OCI-LY1 (cell line): ENCODE data around the gene SDK1.

Source experiments
- H2AFZ ChIP-seq: fragments of 200-600 bp; sonication (generic), shearing (Covaris generic); 2 replicates; pipeline ENCODE4 v1.6.0; 2014; ENCODE audit warnings: antibody characterized with exemption, mild to moderate bottlenecking, low read length
- H3F3A ChIP-seq: fragments of 200-600 bp; sonication (generic), shearing (Covaris generic); 2 replicates; pipeline ENCODE4 v1.6.0; 2014; ENCODE audit warnings: mild to moderate bottlenecking, antibody characterized with exemption, low read length, moderate library complexity; ENCODE audit not compliant: insufficient read depth
- H3K27ac ChIP-seq: fragments of 200-600 bp; sonication (generic); 2 replicates; pipeline ENCODE4 v1.5.1; 2014; ENCODE audit warnings: low read length, mixed run types, mild to moderate bottlenecking, low read depth; ENCODE audit not compliant: poor library complexity, severe bottlenecking
- H3K27me3 ChIP-seq: fragments of 200-600 bp; sonication (generic); 2 replicates; pipeline ENCODE4 v1.6.0; 2014; ENCODE audit warnings: antibody characterized with exemption, mild to moderate bottlenecking, low read length, moderate library complexity; ENCODE audit not compliant: insufficient read depth
- H3K36me3 ChIP-seq: fragments of 200-600 bp; sonication (generic); 2 replicates; pipeline ENCODE4 v1.6.1; 2014; ENCODE audit warnings: mild to moderate bottlenecking, antibody characterized with exemption, low read length, moderate library complexity, mixed read lengths; ENCODE audit not compliant: insufficient read depth
- H3K4me1 ChIP-seq: fragments of 200-600 bp; sonication (generic); 2 replicates; pipeline ENCODE4 v1.5.1; 2014; ENCODE audit warnings: mild to moderate bottlenecking, low read length, moderate library complexity; ENCODE audit not compliant: insufficient read depth, severe bottlenecking
- H3K4me2 ChIP-seq: fragments of 200-600 bp; sonication (generic), shearing (Covaris generic); 2 replicates; pipeline ENCODE4 v1.6.1; 2014; ENCODE audit warnings: low read length
- H3K4me3 ChIP-seq: fragments of 200-600 bp; sonication (generic); 2 replicates; pipeline ENCODE4 v1.5.1; 2014; ENCODE audit warnings: low read length, low read depth, mild to moderate bottlenecking, mixed read lengths; ENCODE audit not compliant: poor library complexity, severe bottlenecking
- H3K79me2 ChIP-seq: fragments of 200-600 bp; shearing (Covaris generic); 2 replicates; pipeline ENCODE4 v1.6.1; 2016; ENCODE audit warnings: mixed run types, low read length, mixed read lengths; ENCODE audit not compliant: insufficient read depth
- H3K9ac ChIP-seq: fragments of 200-600 bp; sonication (generic), shearing (Covaris generic); 2 replicates; pipeline ENCODE4 v1.6.1; 2014; ENCODE audit warnings: mild to moderate bottlenecking, low read length, mixed read lengths
- H3K9me2 ChIP-seq: fragments of 200-600 bp; sonication (generic), shearing (Covaris generic); 2 replicates; pipeline ENCODE4 v1.6.1; 2014; ENCODE audit warnings: low read depth, mild to moderate bottlenecking, low read length, mixed read lengths
- H3K9me3 ChIP-seq: fragments of 200-600 bp; shearing (Covaris generic); 2 replicates; pipeline ENCODE4 v1.6.1; 2014; ENCODE audit warnings: low read length, mixed read lengths
- H4K20me1 ChIP-seq: fragments of 200-600 bp; sonication (generic), shearing (Covaris generic); 2 replicates; pipeline ENCODE4 v1.6.0; 2016; ENCODE audit warnings: mild to moderate bottlenecking, low read length; ENCODE audit not compliant: insufficient read depth
- CTCF ChIP-seq: fragments of 200-600 bp; sonication (generic), shearing (Covaris generic); IDR thresholded peaks from 2 replicates; pipeline ENCODE4 v1.5.1; 2017; ENCODE audit warnings: mild to moderate bottlenecking, antibody characterized with exemption, low read length, moderate library complexity, mixed read lengths
- EZH2 ChIP-seq: fragments of 200-600 bp; sonication (generic), shearing (Covaris generic); IDR thresholded peaks from 2 replicates; pipeline ENCODE4 v1.8.0; 2017; ENCODE audit warnings: borderline replicate concordance, mixed run types, mild to moderate bottlenecking, antibody characterized with exemption, low read length, moderate library complexity, mixed read lengths

The SDK1 gene

GRCh38 chr7:3569643-3570042 is 268.6 kb downstream of the SDK1 start:
- H3K9ac ChIP-seq, result no peak overlapping the region
- no peak overlapping the region for H3K4me3 ChIP-seq
- no peak for TF ChIP-seq CTCF
- no peak for TF ChIP-seq EZH2
- peaks cover 4% of the 10 kb centered on the region; the same call in 1 of the 2 replicates for H3K9me3 ChIP-seq
- no peak overlapping the region for H3K27ac ChIP-seq
- no peaks in the 10 kb centered on the region for H3K27me3 ChIP-seq
- no peak overlapping the region for H3K4me2 ChIP-seq
- H3K4me1 ChIP-seq, result no peaks in the 10 kb centered on the region
- H3K36me3 ChIP-seq, result peaks cover 7% of the 10 kb centered on the region; the same call in 1 of the 2 replicates
- H3K9me2 ChIP-seq, result no peaks in the 10 kb centered on the region
- no peak overlapping the region for H2AFZ ChIP-seq
- H3F3A ChIP-seq, result no peaks in the 10 kb centered on the region
- no peaks in the 10 kb centered on the region for H3K79me2 ChIP-seq
- H4K20me1 ChIP-seq, result no peaks in the 10 kb centered on the region

GRCh38 chr7:3573151-3573550 is 272.1 kb downstream of the SDK1 start:
- Histone ChIP-seq H3K27me3 (no peaks in the 10 kb centered on the region), H3F3A (no peaks in the 10 kb centered on the region), H3K4me1 (no peaks in the 10 kb centered on the region), H4K20me1 (no peaks in the 10 kb centered on the region), H3K4me2 (no peak overlapping the region), H3K9ac (no peak overlapping the region), H3K36me3 (peaks cover 7% of the 10 kb centered on the region; the same call in 1 of the 2 replicates), H3K9me2 (no peaks in the 10 kb centered on the region), H3K9me3 (peaks cover 16% of the 10 kb centered on the region), H3K79me2 (no peaks in the 10 kb centered on the region), H2AFZ (no peak overlapping the region), H3K27ac (no peak overlapping the region), H3K4me3 (no peak overlapping the region)
- TF ChIP-seq EZH2 (no peak), CTCF (no peak)

GRCh38 chr7:3574386-3574785 is 273.3 kb downstream of the SDK1 start:
- Histone ChIP-seq H3F3A (no peaks in the 10 kb centered on the region), H3K27me3 (no peaks in the 10 kb centered on the region), H3K9me2 (no peaks in the 10 kb centered on the region), H3K36me3 (peaks cover 11% of the 10 kb centered on the region; the same call in 1 of the 2 replicates), H2AFZ (no peak overlapping the region), H3K9ac (no peak overlapping the region), H4K20me1 (no peaks in the 10 kb centered on the region), H3K4me3 (no peak overlapping the region), H3K4me1 (no peaks in the 10 kb centered on the region), H3K9me3 (peaks cover 20% of the 10 kb centered on the region), H3K79me2 (no peaks in the 10 kb centered on the region), H3K27ac (no peak overlapping the region), H3K4me2 (no peak overlapping the region)
- TF ChIP-seq EZH2 (no peak), CTCF (no peak)
